Suppressor macrophage treated with lipopolysaccharide for 4 hours (primary cell): ENCODE data around the gene TNXB.
"Not testable (repeated sequence)": the region's sequence is repeated elsewhere in the genome, so short reads cannot be mapped to it uniquely, and the experiment has no call there.

Experiments used
- DNase-seq: peaks from one replicate; pipeline ENCODE4 v3.0.0-alpha.2; 2020

Gene TNXB

GRCh38 chr6:32084780-32085179, 24.4 kb downstream of the TNXB start:
- DNase-seq = no peak

DNA sequence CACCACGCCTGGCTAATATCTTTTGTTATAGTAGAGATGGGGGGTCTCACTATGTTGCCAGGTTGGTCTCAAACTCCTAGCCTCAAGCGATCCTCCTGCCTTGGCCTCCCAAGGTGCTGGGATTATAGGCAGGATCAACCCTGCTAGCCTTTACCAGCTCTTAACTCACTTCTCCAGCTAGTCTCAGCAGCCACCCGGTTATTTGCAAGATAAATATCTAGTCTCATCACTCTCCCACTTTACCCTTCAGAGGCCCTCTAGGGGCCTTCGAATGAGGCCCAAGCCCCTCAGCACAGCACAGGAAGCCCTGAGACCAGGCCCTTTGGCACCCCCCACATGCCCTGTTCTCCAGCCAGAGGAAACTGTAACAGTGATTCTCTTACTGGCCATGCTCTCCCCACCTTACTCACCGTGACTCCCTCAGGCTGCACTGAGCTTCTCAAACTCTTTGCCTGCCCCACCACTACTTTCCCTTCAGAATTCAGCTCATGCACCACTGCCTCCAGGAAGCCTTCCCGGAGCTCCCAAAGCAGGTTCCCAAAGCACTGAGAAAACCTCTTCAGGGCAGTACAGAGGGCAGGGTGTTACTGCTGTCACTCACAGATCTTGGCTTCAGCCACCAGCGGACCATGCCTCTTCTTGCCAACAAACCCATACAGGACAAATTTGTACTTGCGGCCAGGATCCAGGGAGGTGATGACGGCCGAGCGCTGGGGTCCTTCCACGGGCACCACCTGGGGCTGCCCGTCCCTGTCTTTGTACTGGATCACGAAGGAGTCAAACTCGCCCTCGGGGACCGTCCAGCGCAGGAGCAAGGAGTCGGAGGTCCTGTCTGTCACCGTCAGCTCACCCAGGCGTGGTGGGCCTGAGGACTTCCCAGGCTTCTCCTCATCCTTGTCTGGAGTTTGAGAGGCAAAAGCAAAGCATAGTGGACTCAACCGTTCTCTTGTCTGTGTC, 25.0 kb downstream of the TNXB start:
- no peak for DNase-seq

GRCh38 chr6:32082935-32083334, 26.2 kb downstream of the TNXB start:
- DNase-seq = no peak

- no peak for DNase-seq
Observed at GRCh38 chr6:32082478-32082877, 26.7 kb downstream of the TNXB start.

- no peak for DNase-seq
Observed at GRCh38 chr6:32081168-32081990, 27.8 kb downstream of the TNXB start.

DNA sequence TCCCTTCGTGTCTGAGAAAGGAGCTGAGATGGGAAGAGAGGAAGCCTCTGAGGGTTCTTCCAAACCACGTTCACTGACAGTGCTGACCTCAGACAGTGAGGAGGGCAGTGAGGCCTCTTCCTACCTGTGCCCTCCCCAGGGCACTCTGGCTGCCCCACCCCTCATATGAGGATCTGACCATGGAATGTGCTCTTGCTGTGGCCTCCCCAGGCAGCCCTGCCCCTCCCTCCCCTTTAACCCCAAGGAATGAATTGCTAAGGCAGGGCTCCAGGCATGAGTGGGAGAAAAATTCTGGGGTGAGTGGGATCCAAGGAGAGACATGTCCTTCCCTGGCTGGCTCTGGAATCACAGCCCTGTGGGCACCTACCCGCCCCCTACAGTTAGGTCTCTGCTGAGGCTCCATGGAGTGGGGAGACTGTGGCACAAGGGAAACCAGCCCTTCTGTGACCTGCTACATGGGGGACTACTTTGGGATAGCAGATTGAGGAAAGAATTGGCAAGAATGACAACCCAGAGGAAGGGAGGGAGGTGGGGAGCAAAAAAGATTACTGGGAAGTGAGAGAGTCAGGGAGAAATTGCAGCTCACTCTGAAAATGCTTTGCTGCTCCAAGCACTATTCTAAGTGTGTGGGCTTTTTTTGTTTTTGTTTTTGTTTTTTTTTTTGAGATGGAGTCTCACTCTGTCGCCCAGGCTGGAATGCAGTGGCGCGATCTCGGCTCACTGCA, 29.4 kb downstream of the TNXB start:
- DNase-seq = no peak

- DNase-seq = no peak
Observed at GRCh38 chr6:32076321-32076809, 32.8 kb downstream of the TNXB start.

DNA sequence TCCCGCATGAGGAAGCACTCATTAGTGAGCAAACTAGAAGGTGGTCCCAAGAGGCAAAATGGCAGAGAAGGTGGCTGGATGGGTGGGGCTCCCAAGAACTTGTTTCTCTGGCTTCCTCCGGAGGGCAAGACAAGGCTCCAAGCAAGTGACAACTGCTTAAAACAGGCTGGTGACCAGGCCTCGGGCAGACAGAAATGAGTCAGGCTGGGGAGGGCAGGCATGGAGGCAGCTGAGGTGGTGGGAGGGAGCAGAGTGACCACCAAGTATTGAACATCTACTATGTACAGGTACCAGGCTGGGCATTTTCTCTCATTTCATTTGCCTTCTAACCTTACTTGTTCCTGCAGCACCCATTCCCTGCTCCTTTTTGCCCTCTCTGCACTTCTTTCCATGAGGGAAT, 33.4 kb downstream of the TNXB start:
- DNase-seq = no peak

- no peak for DNase-seq
Observed at GRCh38 chr6:32074996-32075532, 34.1 kb downstream of the TNXB start.

DNA sequence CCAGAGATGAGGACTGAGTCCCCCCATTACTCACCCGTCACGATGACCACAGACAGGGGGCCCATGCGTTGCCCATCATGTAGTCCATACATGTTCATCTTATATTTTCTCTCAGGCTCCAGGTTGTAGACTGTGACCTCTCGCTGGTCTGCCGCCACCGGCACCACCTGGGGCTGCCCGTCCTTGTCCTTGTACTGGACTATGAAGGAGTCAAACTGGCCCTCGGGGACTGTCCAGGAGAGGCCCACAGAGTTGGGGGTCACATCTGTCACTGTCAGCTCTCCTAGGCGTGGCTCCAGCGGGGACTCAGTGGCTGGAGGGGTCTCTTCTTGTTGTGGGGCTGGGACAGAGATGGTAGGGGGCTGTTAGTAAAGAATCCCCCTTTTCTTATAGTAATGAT, 35.5 kb downstream of the TNXB start:
- no peak for DNase-seq

DNA sequence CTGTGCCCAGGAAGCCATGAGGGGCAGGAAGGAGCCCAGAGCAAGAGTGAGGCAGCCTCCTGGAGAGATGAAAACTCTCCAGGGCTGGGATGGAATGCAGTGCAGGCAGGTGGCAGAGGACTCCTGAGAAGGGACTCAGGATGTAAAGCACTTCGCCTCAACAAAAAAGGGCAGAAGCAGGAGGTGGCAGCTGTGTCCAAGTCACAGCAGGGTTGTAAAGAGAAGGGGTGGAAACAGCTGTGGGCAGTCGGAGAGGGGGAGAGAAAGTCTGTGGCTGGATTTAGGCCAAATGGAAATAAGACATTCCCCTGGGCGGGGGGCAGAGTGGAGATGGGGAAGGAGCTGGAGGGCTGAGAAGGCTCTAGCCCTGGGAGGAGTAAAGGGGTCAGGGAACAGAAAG, 36.0 kb downstream of the TNXB start:
- DNase-seq = no peak

GRCh38 chr6:32070814-32071543, 38.2 kb downstream of the TNXB start:
- DNase-seq = no peak

- DNase-seq = no peak
Observed at GRCh38 chr6:32069878-32070515, 39.1 kb downstream of the TNXB start.

DNA sequence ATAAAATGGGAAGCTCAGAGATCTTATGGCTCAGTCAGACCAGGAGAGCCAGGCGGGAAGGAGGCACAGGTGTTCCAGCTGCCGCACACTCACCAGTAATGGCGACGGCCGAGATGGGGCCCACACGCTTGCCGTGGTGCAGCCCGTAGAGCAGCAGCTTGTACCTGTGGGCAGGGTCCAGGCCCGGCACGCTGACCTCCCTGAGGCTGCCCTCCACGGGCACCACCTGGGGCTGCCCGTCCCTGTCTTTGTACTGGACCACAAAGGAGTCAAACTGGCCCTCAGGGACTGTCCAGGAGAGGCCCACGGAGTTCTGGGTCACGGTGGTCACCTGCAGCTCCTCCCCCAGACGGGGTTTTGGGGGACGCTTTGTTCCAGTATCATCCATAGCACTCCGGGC, 39.7 kb downstream of the TNXB start:
- no peak for DNase-seq

DNA sequence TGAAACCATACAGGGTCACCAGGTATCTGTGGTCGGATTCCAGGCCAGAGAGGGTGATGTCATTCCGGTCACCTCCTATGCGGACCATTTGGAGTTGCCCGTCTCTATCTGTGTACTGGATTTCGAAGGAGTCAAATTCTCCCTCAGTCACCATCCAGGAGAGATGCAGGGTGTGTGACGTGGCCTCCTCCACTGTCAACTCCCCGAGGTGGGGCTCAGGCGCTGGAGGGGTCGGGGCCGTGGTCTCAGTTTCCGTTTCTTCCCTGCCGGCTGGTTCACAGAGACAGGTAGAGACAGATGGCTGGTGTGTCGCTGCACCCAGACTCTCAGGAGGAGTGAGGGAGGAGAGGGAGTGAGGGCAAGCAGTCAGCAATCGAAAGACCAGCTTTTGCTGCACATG, 40.3 kb downstream of the TNXB start:
- DNase-seq = no peak

DNA sequence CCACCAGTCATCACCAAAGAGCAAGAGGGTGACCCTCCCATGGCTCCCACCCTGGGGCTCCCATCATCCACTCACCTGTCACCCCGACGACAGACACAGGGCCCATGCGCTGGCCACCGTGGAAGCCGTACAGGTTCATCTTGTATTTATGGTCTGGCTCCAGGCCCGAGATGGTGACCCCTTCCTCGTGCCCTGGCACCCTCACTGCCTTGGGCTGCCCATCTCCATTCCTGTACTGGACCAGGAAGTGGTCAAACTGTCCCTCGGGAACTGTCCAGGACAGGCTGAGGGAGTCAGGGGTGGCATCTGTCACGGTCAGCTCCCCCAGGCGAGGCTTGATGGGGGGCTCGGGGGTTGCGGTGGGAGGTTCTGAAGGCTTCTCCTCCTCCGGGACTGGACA, 40.8 kb downstream of the TNXB start:
- not testable (repeated sequence) for DNase-seq

DNA sequence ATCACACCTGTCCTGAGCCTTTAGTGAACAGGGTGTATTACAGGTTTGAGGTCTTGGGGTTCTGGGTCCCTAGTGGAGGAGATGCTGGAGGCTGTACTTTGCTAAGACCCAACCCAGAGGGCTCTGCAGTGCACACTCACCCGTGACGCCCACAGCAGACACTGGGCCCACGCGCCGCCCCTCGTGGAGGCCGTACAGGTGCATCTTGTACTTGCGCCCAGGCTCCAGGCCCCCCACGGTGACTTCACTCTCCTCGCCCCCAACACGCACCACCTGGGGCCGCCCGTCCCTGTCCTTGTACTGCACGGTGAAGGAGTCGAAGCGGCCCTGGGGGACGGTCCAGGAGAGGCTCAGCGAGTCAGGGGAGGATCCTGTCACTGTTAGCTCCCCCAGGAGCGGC, 41.6 kb downstream of the TNXB start:
- not testable (repeated sequence) for DNase-seq

DNA sequence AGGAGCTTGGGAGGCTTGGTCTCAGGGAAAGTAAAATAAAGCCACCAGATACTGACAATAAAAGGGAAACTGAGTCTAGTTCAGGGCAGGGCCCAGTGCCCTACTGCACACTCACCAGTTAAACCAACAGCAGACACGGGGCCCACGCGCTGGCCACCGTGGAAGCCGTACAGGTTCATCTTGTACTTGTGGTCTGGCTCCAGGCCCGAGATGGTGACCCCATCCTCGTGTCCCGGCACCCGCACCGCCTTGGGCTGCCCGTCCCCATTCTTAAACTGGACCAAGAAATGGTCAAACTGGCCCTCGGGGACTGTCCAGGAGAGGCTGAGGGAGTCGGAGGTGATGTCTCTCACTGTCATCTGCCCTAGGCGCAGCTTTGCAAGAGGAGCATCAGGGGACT, 44.4 kb downstream of the TNXB start:
- no peak for DNase-seq

DNA sequence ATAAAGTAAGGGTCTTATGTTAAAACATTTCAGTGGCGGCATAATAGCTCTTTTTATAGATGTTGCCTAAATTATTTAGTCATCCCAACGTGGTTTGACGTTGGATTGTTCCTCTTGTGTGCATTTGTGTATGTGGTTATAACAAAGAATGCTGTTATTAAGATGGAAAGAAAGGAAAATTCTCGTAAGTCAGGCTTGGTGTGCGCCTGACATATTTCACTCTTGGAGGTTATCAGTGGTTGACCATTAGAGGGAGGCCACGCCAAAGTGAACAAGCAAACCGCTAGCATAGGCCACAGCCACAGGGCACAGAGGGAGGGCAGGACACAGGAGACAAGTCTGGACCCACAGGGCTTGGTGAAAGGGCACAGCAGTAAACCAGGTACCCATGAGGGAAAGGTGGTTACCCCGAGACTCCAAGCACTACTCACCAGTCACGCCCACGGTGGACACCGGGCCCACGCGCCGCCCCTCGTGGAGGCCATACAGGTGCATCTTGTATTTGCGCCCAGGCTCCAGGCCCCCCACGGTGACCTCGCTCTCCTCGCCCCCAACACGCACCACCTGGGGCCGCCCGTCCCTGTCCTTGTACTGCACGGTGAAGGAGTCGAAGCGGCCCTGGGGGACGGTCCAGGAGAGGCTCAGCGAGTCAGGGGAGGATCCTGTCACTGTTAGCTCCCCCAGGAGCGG, 48.0 kb downstream of the TNXB start:
- DNase-seq = no peak

DNA sequence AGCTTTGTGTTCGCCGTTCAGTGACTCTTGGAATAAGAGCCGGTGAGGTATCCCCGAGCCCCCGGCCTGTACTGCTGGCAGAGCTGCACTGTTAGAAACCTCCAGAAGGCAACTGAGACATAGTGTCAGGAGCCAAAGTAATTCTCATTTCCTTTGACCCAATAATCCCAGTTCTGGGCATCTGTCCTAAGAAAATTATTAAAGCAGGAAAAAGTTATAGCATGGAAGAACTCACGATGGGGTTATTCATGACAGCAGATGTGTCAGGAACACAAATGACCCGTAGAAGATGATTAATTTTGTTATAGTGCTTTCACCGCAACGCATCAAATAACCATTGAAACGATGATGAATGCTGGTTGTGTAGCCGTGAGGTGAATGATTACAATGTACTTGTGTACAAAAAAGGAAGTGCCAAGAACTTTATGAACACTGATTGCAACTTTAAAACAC, 50.6 kb downstream of the TNXB start:
- no peak for DNase-seq

GRCh38 chr6:32057966-32058365, 51.2 kb downstream of the TNXB start:
- DNase-seq = no peak
